Mononuclear cell (primary cell): ENCODE results near the gene CCDC13. TPM values are rescaled to one million over a fixed set of nuclear protein-coding genes. Genes with fewer than 3 reads are reported as not detected.

Experiments used
- H3K27me3 ChIP-seq: 2 replicates; pipeline ENCODE4 v1.6.0; 2011; ENCODE audit warnings: low read length, control low read depth; ENCODE audit not compliant: insufficient read depth
- H3K4me1 ChIP-seq: 2 replicates; pipeline ENCODE4 v1.5.1; 2011; ENCODE audit warnings: mild to moderate bottlenecking, low read length, control low read depth; ENCODE audit not compliant: insufficient read depth
- H3K4me3 ChIP-seq: 2 replicates; pipeline ENCODE4 v1.5.1; 2011; ENCODE audit warnings: mild to moderate bottlenecking, low read length, moderate library complexity
- H3K9me3 ChIP-seq: 2 replicates; pipeline ENCODE4 v1.5.1; 2011; ENCODE audit warnings: low read depth, mild to moderate bottlenecking, control low read depth, low read length
- total RNA-seq: library from RNA; depleted of rRNA; stranded (reverse); fragments of >200 nt; gene quantifications from one replicate; pipeline ENCODE4 v1.2.3, GENCODE V29; 2012

CCDC13 gene
- total RNA-seq, 1 donor, result 0.94 TPM

DNA sequence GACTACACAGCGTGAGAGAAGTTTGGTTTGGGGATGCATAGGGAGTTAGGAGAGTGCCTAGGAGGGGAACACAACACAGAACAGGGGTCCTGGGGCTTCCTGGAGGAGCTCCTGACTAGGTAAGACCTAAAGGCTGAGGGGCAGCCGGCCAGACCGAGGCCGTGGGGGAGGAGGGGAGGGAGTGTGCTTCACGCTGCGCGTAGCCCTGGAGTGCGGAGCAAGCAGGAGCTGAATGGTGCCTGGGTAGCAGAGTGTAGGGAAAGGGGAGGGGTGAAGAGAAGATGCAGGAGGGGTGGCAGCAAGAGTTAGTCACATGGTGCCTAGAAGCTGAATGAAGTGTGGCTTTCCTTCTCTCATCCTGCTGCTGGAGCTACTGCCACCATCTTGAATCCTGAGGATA is 38.0 kb downstream of the CCDC13 start:
- Histone ChIP-seq H3K9me3 (no peaks in the 10 kb centered on the region), H3K4me1 (no peaks in the 10 kb centered on the region), H3K4me3 (no peak overlapping the region), H3K27me3 (no peaks in the 10 kb centered on the region)

DNA sequence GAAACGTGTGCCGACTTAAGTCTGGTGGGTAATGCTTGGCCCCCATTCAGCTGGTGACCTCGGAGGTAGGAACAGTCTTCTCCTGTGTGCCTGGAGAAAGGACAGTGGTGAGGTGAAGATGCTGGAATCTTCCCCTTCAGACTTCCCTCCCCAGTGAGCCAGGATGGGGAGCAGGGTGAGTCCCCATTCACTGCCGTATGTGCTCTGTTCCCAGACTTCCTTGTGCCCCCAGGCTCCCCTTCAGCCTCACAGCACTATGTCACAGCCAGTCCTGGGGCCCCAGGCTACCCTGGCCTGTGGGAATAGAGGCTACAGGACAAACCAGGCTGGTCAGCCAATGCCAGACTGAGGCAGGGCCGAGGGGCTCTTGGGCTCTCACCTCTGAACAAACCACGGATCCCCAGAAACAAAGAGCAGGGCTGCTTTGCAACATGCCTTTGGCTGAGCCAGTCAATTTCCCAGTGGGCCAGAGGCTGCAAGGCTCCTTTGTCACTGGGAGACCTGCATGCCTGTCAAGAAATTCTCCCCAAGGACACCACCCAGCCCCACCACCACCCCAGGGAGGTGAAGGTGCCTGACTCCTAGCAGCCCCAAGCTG is 38.7 kb downstream of the CCDC13 start:
- no peaks in the 10 kb centered on the region for H3K4me1 ChIP-seq
- H3K4me3 ChIP-seq, result no peak overlapping the region
- no peaks in the 10 kb centered on the region for H3K9me3 ChIP-seq
- no peaks in the 10 kb centered on the region for H3K27me3 ChIP-seq

DNA sequence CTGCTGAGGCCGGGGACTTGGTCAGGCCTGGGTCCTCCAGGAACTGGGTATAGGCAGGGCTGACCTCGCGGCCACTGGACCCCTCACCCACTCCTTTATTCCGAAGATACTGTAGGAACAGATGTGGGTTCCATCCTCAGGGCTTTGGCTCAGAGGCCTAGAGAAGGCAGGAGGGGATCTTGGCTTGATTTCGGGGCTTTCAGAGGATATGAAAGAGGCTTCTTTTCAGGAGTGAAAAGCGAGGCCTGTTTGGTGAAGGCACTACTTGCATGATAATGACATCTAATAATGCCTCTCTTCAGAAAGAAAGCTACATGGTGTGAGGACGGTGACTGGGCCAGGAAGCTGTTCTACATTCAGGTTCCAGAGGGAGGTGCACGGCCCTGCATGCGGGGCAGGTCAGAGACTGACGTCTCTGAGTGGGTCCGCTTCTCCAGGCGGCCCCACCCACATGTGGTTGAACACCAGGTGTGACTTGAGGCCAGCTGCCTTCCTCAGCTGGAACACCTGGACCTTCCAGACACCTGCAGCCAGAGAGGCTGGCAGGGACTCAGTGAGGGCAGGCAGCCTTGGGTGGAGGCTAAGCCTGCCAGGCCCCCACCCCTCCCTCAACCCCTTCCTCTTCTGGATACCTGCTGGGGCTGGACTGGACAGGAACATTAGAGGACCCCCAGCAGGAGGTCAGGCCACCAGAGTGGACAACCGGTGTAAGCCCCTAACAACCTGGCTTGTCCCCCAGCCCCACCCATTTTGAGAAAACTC is 39.4 kb downstream of the CCDC13 start:
- no peaks in the 10 kb centered on the region for H3K27me3 ChIP-seq
- H3K4me3 ChIP-seq, result no peak overlapping the region
- H3K4me1 ChIP-seq, result no peaks in the 10 kb centered on the region
- H3K9me3 ChIP-seq, result no peaks in the 10 kb centered on the region

DNA sequence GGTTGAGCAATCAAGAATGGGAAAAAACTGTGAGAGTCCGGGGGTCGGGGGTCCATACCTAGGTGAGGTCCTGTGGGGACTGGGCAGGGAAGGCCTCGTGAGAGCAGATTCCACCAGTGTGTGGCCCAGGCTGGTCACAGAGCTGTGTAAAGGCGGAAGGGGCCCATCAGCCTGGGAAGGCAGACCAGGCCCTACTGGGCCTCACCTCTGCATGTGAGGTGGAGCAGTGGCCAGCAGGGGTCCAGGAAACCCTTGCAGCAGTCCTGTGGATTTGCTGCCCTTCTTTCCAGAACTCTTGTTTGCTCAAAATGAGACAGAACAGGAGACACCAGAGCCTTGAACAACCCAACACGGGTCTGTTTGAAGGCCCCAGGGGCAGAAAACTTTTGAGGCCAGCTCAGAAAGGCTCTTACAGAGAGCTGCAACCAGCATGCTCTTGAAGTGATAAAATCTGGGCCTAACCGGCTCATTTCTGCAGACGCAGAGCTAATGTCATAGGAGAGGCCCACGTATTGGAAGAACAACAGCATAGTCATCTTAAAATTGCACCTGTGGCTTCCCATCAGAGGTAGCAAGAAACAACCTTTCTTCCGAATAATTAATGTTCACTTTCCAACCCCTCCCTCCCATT is 40.1 kb downstream of the CCDC13 start:
- Histone ChIP-seq H3K4me3 (no peak overlapping the region), H3K9me3 (no peaks in the 10 kb centered on the region), H3K27me3 (no peaks in the 10 kb centered on the region), H3K4me1 (no peaks in the 10 kb centered on the region)

DNA sequence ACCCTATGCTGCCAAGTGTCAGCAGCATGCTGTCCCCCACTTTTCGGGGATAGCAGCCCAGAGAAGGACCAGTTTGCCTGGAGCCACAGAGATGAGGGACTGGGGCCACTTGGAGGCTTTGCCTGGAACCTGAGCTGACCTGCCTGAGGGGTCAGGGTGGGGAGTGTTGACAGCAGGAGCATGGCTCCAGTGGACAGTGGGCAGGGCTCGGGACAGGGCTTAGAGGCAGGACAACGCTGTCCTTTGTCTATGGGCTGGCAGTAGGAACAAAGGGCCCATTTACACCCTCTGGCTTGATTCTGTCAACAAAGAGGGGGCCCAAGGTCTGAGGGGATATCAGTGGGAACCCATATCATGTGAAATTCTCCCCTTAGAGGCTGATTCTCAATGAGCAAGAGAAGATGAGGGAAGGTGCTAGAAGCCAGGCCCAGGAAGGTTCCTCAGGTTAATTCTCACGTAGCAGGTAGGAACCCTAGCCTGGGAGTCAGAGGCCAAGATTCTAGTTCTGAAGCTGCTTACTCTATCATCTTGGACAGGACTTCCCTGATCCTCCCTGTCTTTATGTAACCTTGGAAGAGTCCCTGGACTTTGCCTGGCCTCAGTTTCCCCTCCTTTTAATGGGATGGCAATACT is 40.7 kb downstream of the CCDC13 start:
- Histone ChIP-seq H3K9me3 (no peaks in the 10 kb centered on the region), H3K27me3 (no peaks in the 10 kb centered on the region), H3K4me1 (no peaks in the 10 kb centered on the region), H3K4me3 (no peak overlapping the region)

DNA sequence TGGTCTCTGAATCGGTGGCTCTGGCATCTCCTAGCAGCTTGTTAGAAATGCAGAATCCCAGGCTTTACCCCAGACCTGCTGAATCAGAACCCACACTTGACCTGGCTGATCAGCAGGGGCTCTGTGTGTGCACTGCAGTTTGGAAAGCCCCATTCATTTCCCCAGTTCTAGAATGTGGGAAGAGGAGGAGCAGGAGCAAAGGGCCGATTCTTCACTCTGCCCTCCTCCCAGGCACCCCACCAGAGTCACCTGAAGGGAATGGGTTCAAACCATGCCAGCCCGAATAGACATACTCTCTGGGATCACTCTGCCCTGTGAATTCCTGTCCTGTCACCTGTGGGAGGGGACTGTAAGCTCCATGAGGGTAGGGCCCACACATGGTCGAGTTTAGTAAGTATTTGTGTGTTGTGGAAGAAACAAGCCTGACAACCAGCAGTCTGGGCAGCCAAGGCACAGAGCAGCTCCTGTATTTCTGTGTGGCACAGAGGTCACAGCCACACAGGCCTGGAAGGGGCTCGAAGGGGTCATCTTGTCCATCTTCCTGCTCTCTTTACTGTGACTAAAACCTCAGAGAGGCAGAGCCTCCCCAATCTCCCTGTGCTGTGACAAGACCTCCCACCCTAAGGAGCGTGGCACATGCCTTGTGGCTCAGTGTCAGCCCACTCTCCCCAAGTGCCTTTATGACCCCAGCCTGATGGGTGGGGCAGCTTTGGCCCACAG is 41.4 kb downstream of the CCDC13 start:
- Histone ChIP-seq H3K4me1 (no peaks in the 10 kb centered on the region), H3K9me3 (no peaks in the 10 kb centered on the region), H3K4me3 (no peak overlapping the region), H3K27me3 (no peaks in the 10 kb centered on the region)

DNA sequence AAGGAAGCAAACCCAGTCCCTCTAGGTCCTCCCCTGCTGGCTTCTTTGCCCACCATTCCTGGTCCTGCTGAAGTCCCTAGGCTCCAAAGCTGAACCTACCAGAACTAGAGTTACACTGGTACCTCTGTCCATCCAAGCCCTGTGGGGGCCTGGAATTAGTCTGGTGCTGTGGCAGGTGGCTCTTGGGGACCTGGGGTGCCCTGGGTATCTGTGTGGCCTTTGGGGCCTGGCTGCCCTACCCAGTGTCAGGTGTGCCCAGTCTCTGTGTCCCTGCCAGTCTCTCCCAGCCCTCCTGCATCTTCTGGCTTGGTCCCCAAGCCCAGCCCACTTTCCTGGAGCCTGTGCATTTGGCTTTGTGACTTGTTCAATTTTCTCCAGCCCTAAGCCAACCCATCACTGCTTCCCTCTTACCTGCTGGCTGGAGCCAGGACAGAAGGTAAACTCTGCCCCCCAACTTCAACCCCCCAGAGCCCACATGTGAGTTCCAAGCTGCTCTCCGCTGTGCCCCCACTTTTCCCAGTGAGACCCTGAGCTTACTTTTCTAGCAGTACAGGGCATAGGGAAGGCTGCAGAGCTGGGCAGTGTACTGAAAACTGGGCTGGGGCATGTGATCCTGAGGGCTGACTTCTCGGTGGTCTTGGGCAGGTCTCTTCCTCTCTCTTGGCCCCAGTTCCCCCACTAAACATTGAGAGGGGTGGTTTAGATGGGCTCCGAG is 42.2 kb downstream of the CCDC13 start:
- no peak overlapping the region for H3K4me3 ChIP-seq
- H3K4me1 ChIP-seq, result no peaks in the 10 kb centered on the region
- H3K9me3 ChIP-seq, result no peaks in the 10 kb centered on the region
- no peaks in the 10 kb centered on the region for H3K27me3 ChIP-seq

DNA sequence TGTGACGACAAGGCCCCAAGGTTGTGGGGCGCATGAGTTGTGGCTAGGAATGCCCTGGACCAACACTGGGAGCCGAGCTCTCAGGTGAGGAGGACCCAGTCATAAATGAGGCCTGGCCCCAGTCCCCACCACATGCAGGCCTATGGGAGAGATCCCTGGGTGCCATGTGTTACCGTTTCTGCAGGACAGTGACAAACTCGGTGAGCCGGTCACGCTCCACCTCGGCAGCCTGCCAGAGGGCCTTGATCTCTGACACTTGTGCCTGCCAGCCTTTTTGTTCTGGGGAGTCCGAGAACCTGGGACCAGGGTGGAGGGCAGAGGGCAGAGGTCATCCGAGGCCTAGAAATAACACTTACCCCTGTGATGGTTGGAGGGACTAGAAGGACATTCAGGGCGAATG is 42.8 kb downstream of the CCDC13 start:
- no peaks in the 10 kb centered on the region for H3K4me1 ChIP-seq
- H3K27me3 ChIP-seq, result no peaks in the 10 kb centered on the region
- H3K9me3 ChIP-seq, result no peaks in the 10 kb centered on the region
- H3K4me3 ChIP-seq, result no peak overlapping the region

DNA sequence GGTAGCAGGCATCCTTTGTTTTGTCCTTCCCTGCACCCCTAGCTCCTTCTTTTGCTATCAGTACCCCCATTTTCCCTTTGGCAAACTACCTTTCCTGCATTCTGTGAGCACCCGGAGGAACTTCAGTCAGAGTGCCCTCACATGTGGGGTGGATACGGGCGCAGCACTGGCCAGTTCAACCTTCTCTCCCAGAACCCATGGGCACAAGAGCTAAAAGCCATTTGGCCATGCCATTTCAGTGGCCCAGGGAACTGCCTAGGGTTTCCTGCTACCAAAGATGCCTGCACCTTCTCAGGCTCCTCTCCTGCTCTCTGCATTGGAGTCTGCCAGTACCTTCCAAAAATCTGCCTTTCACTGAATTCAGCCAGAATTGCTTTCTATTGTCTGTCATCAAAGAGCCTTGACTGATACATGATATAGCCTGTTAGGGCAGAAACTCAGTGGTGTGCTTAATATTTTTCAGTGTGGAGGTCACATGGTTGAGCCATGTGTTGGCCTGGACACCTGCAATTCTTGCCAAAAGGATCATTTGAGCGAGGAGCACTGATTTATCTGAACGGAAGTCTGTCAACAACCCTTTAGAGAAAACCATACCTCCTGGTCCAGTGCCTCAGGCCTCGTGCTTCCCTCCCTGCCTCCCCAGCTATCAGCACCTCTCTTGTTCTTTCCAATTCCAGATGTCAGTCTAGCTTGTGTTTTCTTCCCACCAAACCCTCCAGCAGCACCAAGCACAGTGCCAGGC is 43.5 kb downstream of the CCDC13 start:
- H3K27me3 ChIP-seq, result no peaks in the 10 kb centered on the region
- H3K4me1 ChIP-seq, result no peaks in the 10 kb centered on the region
- no peaks in the 10 kb centered on the region for H3K9me3 ChIP-seq
- H3K4me3 ChIP-seq, result no peak overlapping the region

DNA sequence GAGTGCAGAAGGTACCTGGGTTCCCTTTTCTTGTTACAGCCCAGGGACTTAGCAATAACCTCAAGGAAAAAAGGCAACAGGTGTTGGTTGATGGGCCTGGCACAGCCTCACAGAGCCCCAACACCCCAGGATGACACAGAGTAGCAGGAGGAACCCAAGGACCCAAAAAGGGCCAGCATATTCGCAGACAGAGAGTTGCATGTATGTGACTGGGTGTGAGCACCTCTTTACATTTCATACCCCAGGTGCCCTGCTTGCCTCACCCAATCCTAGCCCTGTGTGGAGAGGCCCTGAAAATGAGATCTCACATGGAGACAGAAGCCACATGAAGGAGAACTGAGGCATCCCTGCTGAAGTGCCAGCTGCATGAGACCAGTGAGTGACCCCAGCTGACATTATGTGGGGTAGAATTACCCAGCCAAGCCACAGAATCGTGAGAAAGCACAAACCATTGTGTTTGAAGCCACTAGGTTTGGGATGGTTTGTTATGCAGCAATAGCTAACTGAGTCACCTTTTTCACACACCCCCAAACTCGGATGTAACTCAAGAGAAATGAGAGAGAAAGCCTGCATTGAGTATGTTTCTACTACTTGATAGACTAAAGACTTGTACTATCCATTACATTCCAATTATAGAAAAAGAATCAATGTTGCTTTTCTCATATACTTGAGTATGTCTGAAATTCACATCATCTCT is 44.2 kb downstream of the CCDC13 start:
- Histone ChIP-seq H3K4me3 (no peak overlapping the region), H3K4me1 (no peaks in the 10 kb centered on the region), H3K9me3 (no peaks in the 10 kb centered on the region), H3K27me3 (no peaks in the 10 kb centered on the region)

DNA sequence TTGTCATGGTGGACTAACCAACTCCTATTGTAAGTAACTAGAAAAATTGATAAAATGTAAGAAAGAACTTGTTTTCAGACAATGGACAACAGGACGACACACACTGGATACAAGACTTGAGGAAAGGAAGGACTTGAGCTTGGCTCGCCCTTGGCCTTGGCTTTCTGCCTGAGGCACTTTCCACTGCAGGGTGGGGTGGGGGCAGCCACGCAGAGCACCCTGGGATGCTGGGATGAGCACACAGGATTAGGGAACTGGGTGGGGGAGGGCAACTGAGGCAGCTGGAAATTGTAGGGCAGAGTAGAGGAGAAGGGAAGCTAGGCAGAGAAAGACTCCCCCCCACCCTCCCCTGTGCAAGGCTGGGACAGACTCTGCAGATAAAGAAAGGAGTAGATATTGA is 45.0 kb downstream of the CCDC13 start:
- H3K27me3 ChIP-seq, result no peaks in the 10 kb centered on the region
- no peak overlapping the region for H3K4me3 ChIP-seq
- no peaks in the 10 kb centered on the region for H3K9me3 ChIP-seq
- H3K4me1 ChIP-seq, result no peaks in the 10 kb centered on the region

DNA sequence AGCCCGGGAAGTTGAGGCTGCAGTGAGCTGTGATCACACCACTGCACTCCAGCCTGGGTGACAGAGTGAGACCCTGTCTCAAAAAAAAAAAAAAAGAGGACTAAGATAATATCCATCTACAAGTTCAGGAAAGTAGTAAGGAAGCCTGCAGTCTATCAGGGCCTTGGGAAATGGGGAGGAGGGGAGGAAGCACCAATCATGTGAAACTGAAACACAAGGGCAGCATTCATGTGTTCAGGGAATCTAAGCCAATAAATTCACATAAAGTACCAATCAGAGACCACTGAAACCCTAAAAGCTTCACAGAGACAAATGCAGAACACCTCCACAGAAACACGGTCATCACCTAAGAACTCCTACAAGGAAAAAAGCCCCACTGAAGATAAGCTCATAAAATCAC is 47.6 kb downstream of the CCDC13 start:
- Histone ChIP-seq H3K4me1 (no peaks in the 10 kb centered on the region), H3K4me3 (no peak overlapping the region), H3K27me3 (no peaks in the 10 kb centered on the region), H3K9me3 (no peaks in the 10 kb centered on the region)

DNA sequence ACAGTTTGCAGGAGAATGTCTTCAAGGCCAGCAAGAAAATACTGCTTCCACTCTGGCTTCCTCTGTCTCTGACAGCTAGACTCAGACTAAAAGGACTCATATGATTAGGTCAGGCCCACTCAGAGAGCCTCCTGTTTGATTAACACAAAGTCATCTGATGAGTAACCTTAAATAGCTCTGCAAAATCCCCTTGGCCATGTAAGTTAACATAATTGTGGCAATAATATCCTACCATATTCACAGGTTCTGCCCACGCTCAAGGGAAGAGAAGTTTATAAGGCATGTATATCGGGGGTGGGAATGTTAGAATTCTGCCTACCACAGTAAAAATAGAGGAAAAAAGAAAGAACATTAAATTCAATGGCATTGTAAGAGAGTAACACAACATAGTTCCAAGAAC is 49.8 kb downstream of the CCDC13 start:
- H3K9me3 ChIP-seq, result no peaks in the 10 kb centered on the region
- H3K4me1 ChIP-seq, result peaks cover 4% of the 10 kb centered on the region
- no peak overlapping the region for H3K4me3 ChIP-seq
- no peaks in the 10 kb centered on the region for H3K27me3 ChIP-seq
